OCI-LY3 (cell line): Measurements from ENCODE around the gene MAPKAPK2.
A peak's percentile ranks its signal among the peaks of the same experiment; 100 is the strongest.

ENCODE experiments used
- H2AFZ ChIP-seq: fragments of 200-600, 300-600 bp; shearing (Covaris generic); 2 replicates; pipeline ENCODE4 v1.6.0; 2014; ENCODE audit warnings: antibody characterized with exemption, low read depth, low read length
- H3K27ac ChIP-seq: fragments of 200-600, 300-600 bp; sonication (generic); 2 replicates; pipeline ENCODE4 v1.5.1; 2014; ENCODE audit warnings: mild to moderate bottlenecking, low read length, moderate library complexity, mixed read lengths
- H3K27me3 ChIP-seq: fragments of 200-600, 300-600 bp; sonication (generic); 2 replicates; pipeline ENCODE4 v1.6.1; 2014; ENCODE audit warnings: low read depth, low read length, mixed read lengths
- H3K36me3 ChIP-seq: fragments of 200-600, 300-600 bp; sonication (generic); replicated peaks from 2 replicates; pipeline ENCODE3; 2014; ENCODE audit warnings: low read depth, low read length, mixed read lengths
- H3K4me1 ChIP-seq: fragments of 300-600, 200-600 bp; sonication (generic); 2 replicates; pipeline ENCODE4 v1.6.1; 2014; ENCODE audit warnings: low read length, mixed read lengths
- H3K4me2 ChIP-seq: fragments of 200-600, 300-600 bp; sonication (generic); 2 replicates; pipeline ENCODE4 v1.6.1; 2014; ENCODE audit warnings: low read length, mixed read lengths
- H3K4me3 ChIP-seq: fragments of 300-600, 200-600 bp; sonication (generic); 2 replicates; pipeline ENCODE4 v1.5.1; 2014; ENCODE audit warnings: antibody characterized with exemption, mild to moderate bottlenecking, low read length, moderate library complexity
- H3K79me2 ChIP-seq: fragments of 300-600, 200-600 bp; shearing (Covaris generic); 2 replicates; pipeline ENCODE4 v1.6.1; 2014; ENCODE audit warnings: mild to moderate bottlenecking, low read length, mixed read lengths
- H3K9ac ChIP-seq: fragments of 300-600, 200-600 bp; shearing (Covaris generic); 2 replicates; pipeline ENCODE4 v1.6.0; 2014; ENCODE audit warnings: mild to moderate bottlenecking, low read length, moderate library complexity
- H3K9me3 ChIP-seq: fragments of 200-600, 300-600 bp; shearing (Covaris generic); 2 replicates; pipeline ENCODE4 v1.6.1; 2014; ENCODE audit warnings: low read length, mixed read lengths; ENCODE audit not compliant: insufficient read depth
- H4K20me1 ChIP-seq: fragments of 200-600, 300-600 bp; sonication (generic); 2 replicates; pipeline ENCODE4 v1.6.1; 2016; ENCODE audit warnings: low read length, mixed read lengths; ENCODE audit not compliant: insufficient read depth
- EZH2phosphoT487 ChIP-seq: fragments of 200-600 bp; shearing (Covaris generic); IDR thresholded peaks from 2 replicates; pipeline ENCODE4 v1.6.1; 2018; ENCODE audit warnings: antibody characterized with exemption, mixed run types, low read depth
- TF ChIP-seq, protein P1 (sequence below): fragments of 200-600, 300-600 bp; sonication (generic); IDR thresholded peaks from 2 replicates; pipeline ENCODE4 v1.5.1; 2014; ENCODE audit warnings: antibody characterized with exemption, low read length, low read depth

Gene MAPKAPK2

DNA sequence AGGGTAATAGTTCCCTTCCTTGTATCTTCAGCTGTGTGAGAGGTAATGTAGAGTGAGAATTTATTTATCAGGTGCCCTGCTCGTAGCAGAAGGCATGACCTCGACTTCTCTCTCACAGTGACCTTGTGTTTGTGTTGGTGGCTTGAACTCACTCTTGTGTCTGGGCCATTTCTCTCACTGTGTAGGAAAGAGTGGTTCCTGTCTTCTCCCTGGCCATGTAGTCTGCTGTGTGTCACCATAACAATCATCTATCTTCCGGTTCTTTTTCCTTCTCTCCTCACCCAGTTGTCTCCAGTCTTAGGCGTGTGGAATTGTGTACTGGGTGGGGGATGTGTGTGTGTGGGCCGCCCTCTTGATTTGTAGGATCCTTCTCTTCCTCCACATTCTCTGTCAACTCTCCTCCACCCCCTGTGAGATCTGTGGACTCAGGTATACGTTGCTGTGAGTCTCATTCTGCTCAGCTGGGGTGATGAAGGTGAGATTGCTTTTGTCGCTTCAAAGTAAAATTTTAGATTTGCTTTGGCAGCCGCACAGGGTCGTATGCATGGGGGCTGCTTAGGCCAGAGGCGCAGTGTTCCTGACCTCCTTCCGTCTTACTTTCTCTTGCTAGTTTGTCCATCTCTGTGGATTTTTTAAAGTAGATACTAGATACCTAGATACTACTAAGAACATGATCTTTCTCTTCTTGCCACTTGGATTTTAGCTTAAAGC, 31.6 kb downstream of the MAPKAPK2 start:
- no peak overlapping the region for H3K4me3 ChIP-seq
- TF ChIP-seq, protein P1, sequence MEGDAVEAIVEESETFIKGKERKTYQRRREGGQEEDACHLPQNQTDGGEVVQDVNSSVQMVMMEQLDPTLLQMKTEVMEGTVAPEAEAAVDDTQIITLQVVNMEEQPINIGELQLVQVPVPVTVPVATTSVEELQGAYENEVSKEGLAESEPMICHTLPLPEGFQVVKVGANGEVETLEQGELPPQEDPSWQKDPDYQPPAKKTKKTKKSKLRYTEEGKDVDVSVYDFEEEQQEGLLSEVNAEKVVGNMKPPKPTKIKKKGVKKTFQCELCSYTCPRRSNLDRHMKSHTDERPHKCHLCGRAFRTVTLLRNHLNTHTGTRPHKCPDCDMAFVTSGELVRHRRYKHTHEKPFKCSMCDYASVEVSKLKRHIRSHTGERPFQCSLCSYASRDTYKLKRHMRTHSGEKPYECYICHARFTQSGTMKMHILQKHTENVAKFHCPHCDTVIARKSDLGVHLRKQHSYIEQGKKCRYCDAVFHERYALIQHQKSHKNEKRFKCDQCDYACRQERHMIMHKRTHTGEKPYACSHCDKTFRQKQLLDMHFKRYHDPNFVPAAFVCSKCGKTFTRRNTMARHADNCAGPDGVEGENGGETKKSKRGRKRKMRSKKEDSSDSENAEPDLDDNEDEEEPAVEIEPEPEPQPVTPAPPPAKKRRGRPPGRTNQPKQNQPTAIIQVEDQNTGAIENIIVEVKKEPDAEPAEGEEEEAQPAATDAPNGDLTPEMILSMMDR = no peak
- peaks cover 45% of the 10 kb centered on the region for H3K4me1 ChIP-seq
- peaks cover 96% of the 10 kb centered on the region for H3K79me2 ChIP-seq
- H4K20me1 ChIP-seq = peaks cover 83% of the 10 kb centered on the region
- no peaks in the 10 kb centered on the region for H3K27me3 ChIP-seq
- no peak overlapping the region for H3K27ac ChIP-seq
- H3K9ac ChIP-seq = no peak overlapping the region
- H2AFZ ChIP-seq = no peak overlapping the region
- H3K4me2 ChIP-seq = no peak overlapping the region
- H3K36me3 ChIP-seq = no peaks in the 10 kb centered on the region
- no peaks in the 10 kb centered on the region for H3K9me3 ChIP-seq

GRCh38 chr1:206716870-206717673, 32.4 kb downstream of the MAPKAPK2 start:
- Histone ChIP-seq H3K27me3 (no peaks in the 10 kb centered on the region), H3K4me1 (peaks cover 45% of the 10 kb centered on the region), H4K20me1 (peaks cover 81% of the 10 kb centered on the region), H3K4me2 (peak overlapping the region; percentile 36), H3K4me3 (no peak overlapping the region), H3K9me3 (no peaks in the 10 kb centered on the region), H3K27ac (no peak overlapping the region), H3K9ac (no peak overlapping the region), H3K79me2 (peaks cover 95% of the 10 kb centered on the region), H2AFZ (no peak overlapping the region), H3K36me3 (no peaks in the 10 kb centered on the region)
- TF ChIP-seq EZH2phosphoT487 = no peak
- TF ChIP-seq, protein P1 = no peak

- Histone ChIP-seq H3K4me3 (no peak overlapping the region), H3K79me2 (peaks cover 91% of the 10 kb centered on the region), H3K9ac (no peak overlapping the region), H3K27me3 (no peaks in the 10 kb centered on the region), H3K9me3 (no peaks in the 10 kb centered on the region), H3K4me1 (peaks cover 45% of the 10 kb centered on the region), H2AFZ (no peak overlapping the region), H3K27ac (no peak overlapping the region), H3K4me2 (no peak overlapping the region), H3K36me3 (no peaks in the 10 kb centered on the region), H4K20me1 (peaks cover 81% of the 10 kb centered on the region)
- TF ChIP-seq, protein P1 = no peak
Observed at GRCh38 chr1:206717674-206717989, 32.9 kb downstream of the MAPKAPK2 start.

DNA sequence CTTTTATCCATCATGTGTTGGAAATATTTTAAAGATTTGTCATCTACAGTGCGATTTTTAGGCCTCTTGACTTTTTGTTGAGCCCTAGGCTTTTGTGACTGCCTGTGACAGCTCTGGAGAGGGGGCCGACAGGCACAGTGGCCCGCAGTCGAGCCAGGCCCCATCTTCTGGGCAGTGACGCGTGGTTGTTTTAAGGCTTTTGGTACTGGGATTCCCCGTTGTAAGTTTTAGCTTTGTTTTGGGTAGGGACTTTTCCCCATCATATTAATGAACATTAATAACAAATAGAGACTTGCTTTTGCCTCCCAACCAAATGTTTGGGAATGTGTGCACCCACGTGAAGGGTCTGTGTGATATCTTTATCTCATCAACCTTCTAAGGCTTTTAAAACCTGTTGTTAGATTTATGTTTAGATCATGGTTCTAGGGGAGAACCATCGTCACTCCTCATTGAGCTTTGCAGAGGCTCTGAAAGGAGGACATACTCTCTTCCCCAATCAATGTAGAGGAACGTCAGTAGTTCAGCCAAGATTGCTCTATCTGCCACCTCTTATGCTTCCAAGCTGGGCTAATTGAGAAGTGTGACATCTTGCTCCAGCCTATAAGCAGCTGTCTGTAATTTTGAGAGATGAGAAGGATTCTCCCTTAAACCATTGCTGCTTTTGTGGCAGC, 34.6 kb downstream of the MAPKAPK2 start:
- H3K4me1 ChIP-seq = peaks cover 39% of the 10 kb centered on the region
- peak overlapping the region; percentile 58 for H3K4me2 ChIP-seq
- H3K4me3 ChIP-seq = peak overlapping the region; percentile 31; the same call in 1 of the 2 replicates
- peak overlapping the region; percentile 0; the same call in 1 of the 2 replicates for H3K27ac ChIP-seq
- peaks cover 92% of the 10 kb centered on the region for H3K79me2 ChIP-seq
- H3K9ac ChIP-seq = peak overlapping the region; percentile 8; the same call in 1 of the 2 replicates
- H2AFZ ChIP-seq = no peak overlapping the region
- no peaks in the 10 kb centered on the region for H3K36me3 ChIP-seq
- H3K27me3 ChIP-seq = no peaks in the 10 kb centered on the region
- no peaks in the 10 kb centered on the region for H3K9me3 ChIP-seq
- H4K20me1 ChIP-seq = peaks cover 83% of the 10 kb centered on the region
- no peak for TF ChIP-seq EZH2phosphoT487
- TF ChIP-seq, protein P1 = no peak
